GM18507 (cell line): ENCODE data around the gene NAGLU.

Experiments
- DNase-seq: peaks from one replicate; pipeline ENCODE4 v3.0.0; 2011; ENCODE audit warnings: low read depth; ENCODE audit not compliant: insufficient read length; ENCODE audit errors: extremely low spot score
- FAIRE-seq: peaks from 2 replicates; lab custom pipeline; 2011; peaks lifted over from hg19 to GRCh38; lab: Jason Lieb, UNC

Gene NAGLU

GRCh38 chr17:42560246-42560645, 24.2 kb downstream of the NAGLU start:
- FAIRE-seq (no peak), DNase-seq (no peak)

GRCh38 chr17:42561897-42562387, 25.9 kb downstream of the NAGLU start, which contains the start of gene COASY:
Gene COASY (plus strand): TSS chr17:42562148. CDS start chr17:42562623, 475 bp downstream.
- FAIRE-seq (peak; percentile 93), DNase-seq (peak; percentile 96)

- FAIRE-seq, result no peak
Measured at GRCh38 chr17:42562388-42563142, 26.5 kb downstream of the NAGLU start.

GRCh38 chr17:42563143-42563509, 27.1 kb downstream of the NAGLU start:
- no peak for DNase-seq
- FAIRE-seq, result no peak

More at GRCh38 chr17:42562388-42563142, 26.5 kb downstream of the NAGLU start:
- no peak for DNase-seq

- DNase-seq (no peak), FAIRE-seq (no peak)
Measured at GRCh38 chr17:42563543-42563942, 27.5 kb downstream of the NAGLU start.

- no peak for FAIRE-seq
- no peak for DNase-seq
Measured at GRCh38 chr17:42563950-42564349, 27.9 kb downstream of the NAGLU start.

GRCh38 chr17:42564815-42565522, 28.9 kb downstream of the NAGLU start:
- FAIRE-seq, result no peak
- DNase-seq, result no peak

GRCh38 chr17:42565523-42566214, 29.6 kb downstream of the NAGLU start:
- FAIRE-seq, result no peak

GRCh38 chr17:42566215-42566882, 30.3 kb downstream of the NAGLU start:
- no peak for DNase-seq
- no peak for FAIRE-seq

More at GRCh38 chr17:42565523-42566214, 29.6 kb downstream of the NAGLU start:
- DNase-seq, result no peak

- DNase-seq, result peak; percentile 100
- FAIRE-seq, result peak; percentile 95
Measured at GRCh38 chr17:42566883-42567573, 31.0 kb downstream of the NAGLU start, which contains the start of gene MLX. Gene MLX (plus strand): TSS chr17:42567100. CDS start chr17:42567125, 25 bp downstream.

- DNase-seq (no peak), FAIRE-seq (no peak)
Measured at GRCh38 chr17:42568341-42569111, 32.5 kb downstream of the NAGLU start.

GRCh38 chr17:42571435-42572225, 35.6 kb downstream of the NAGLU start:
- DNase-seq (no peak), FAIRE-seq (no peak)

- FAIRE-seq, result no peak
- no peak for DNase-seq
Measured at GRCh38 chr17:42573095-42573494, 37.1 kb downstream of the NAGLU start.

GRCh38 chr17:42574463-42574862, 38.4 kb downstream of the NAGLU start:
- FAIRE-seq (no peak), DNase-seq (no peak)

GRCh38 chr17:42577140-42577531, 41.1 kb downstream of the NAGLU start:
- DNase-seq, result no peak
- FAIRE-seq, result no peak

GRCh38 chr17:42577532-42578281, 41.7 kb downstream of the NAGLU start, which contains the start of gene PSMC3IP:
Gene PSMC3IP (minus strand): TSS chr17:42577729. CDS start chr17:42577686, 43 bp downstream.
- FAIRE-seq (peak; percentile 95), DNase-seq (peak; percentile 94)
